Measurements from ENCODE around the gene ISM2.
"Not testable (repeated sequence)": the region's sequence is repeated elsewhere in the genome, so short reads cannot be mapped to it uniquely, and the experiment has no call there.

ISM2 gene

GRCh38 chr14:77498120-77498979 is at the start of gene ISM2:
Gene ISM2, minus strand, starts transcription at chr14:77498816. Its CDS starts 23 bp downstream, at chr14:77498793.
- DNase-seq (ENCODE audit: low read depth), result no peak

- no peak for DNase-seq (ENCODE audit: low read depth)
Measured at GRCh38 chr14:77547512-77548180, 49.0 kb upstream of the ISM2 start.

GRCh38 chr14:77545171-77545570 is 46.6 kb upstream of the ISM2 start:
- not testable (repeated sequence) for DNase-seq (ENCODE audit: low read depth)

GRCh38 chr14:77544571-77544970 is 46.0 kb upstream of the ISM2 start:
- DNase-seq (ENCODE audit: low read depth), result no peak

GRCh38 chr14:77543637-77544334 is 45.2 kb upstream of the ISM2 start:
- no peak for DNase-seq (ENCODE audit: low read depth)

GRCh38 chr14:77543240-77543551 is 44.6 kb upstream of the ISM2 start:
- no peak for DNase-seq (ENCODE audit: low read depth)

GRCh38 chr14:77542421-77543239 is 44.0 kb upstream of the ISM2 start:
- no peak for DNase-seq (ENCODE audit: low read depth)

GRCh38 chr14:77541905-77542304 is 43.3 kb upstream of the ISM2 start:
- DNase-seq (ENCODE audit: low read depth), result no peak

GRCh38 chr14:77536951-77537350 is 38.3 kb upstream of the ISM2 start:
- not testable (repeated sequence) for DNase-seq (ENCODE audit: low read depth)

GRCh38 chr14:77531071-77531470 is 32.5 kb upstream of the ISM2 start:
- no peak for DNase-seq (ENCODE audit: low read depth)

GRCh38 chr14:77529963-77530362 is 31.3 kb upstream of the ISM2 start:
- DNase-seq (ENCODE audit: low read depth), result no peak

- DNase-seq (ENCODE audit: low read depth), result no peak
Measured at GRCh38 chr14:77529213-77529612, 30.6 kb upstream of the ISM2 start.

- DNase-seq (ENCODE audit: low read depth), result not testable (repeated sequence)
Measured at GRCh38 chr14:77528701-77529100, 30.1 kb upstream of the ISM2 start.

- no peak for DNase-seq (ENCODE audit: low read depth)
Measured at GRCh38 chr14:77526266-77526665, 27.6 kb upstream of the ISM2 start.

- no peak for DNase-seq (ENCODE audit: low read depth)
Measured at GRCh38 chr14:77524536-77524935, 25.9 kb upstream of the ISM2 start.

- no peak for DNase-seq (ENCODE audit: low read depth)
Measured at GRCh38 chr14:77523109-77523508, 24.5 kb upstream of the ISM2 start.

- no peak for DNase-seq (ENCODE audit: low read depth)
Measured at GRCh38 chr14:77520555-77520954, 21.9 kb upstream of the ISM2 start.

GRCh38 chr14:77516126-77516525 is 17.5 kb upstream of the ISM2 start:
- DNase-seq (ENCODE audit: low read depth), result no peak

- no peak for DNase-seq (ENCODE audit: low read depth)
Measured at GRCh38 chr14:77511486-77512162, 13.0 kb upstream of the ISM2 start.

GRCh38 chr14:77509366-77509765 is 10.8 kb upstream of the ISM2 start:
- no peak for DNase-seq (ENCODE audit: low read depth)

GRCh38 chr14:77508876-77509275 is 10.3 kb upstream of the ISM2 start:
- DNase-seq (ENCODE audit: low read depth), result no peak

GRCh38 chr14:77508249-77508648 is 9.6 kb upstream of the ISM2 start:
- DNase-seq (ENCODE audit: low read depth), result no peak
